NCI-H1092 treated with DMSO at 0.1 percent for 48 hours (cell line): ENCODE results near the gene CHAF1B.
"Not testable (repeated sequence)": the region's sequence is repeated elsewhere in the genome, so short reads cannot be mapped to it uniquely, and the experiment has no call there.

Source experiments
- DNase-seq: peaks from one replicate; lab custom pipeline; 2025; lab: John Stamatoyannopoulos, UW

The CHAF1B gene

GRCh38 chr21:36388835-36389234, 3.6 kb downstream of the CHAF1B start:
- DNase-seq = no peak

- DNase-seq = not testable (repeated sequence)
These were observed 6.5 kb downstream of the CHAF1B start for GRCh38 chr21:36391649-36392048.

GRCh38 chr21:36395353-36396111, 10.3 kb downstream of the CHAF1B start:
- DNase-seq = no peak

- no peak for DNase-seq
These were observed 11.1 kb downstream of the CHAF1B start for GRCh38 chr21:36396325-36396724.

- no peak for DNase-seq
These were observed 11.8 kb downstream of the CHAF1B start for GRCh38 chr21:36396971-36397370.

- no peak for DNase-seq
These were observed 12.4 kb downstream of the CHAF1B start for GRCh38 chr21:36397606-36398005.

GRCh38 chr21:36399736-36400135, 14.5 kb downstream of the CHAF1B start:
- DNase-seq = not testable (repeated sequence)

- no peak for DNase-seq
These were observed 15.5 kb downstream of the CHAF1B start for GRCh38 chr21:36400719-36401118.

GRCh38 chr21:36402339-36402738, 17.1 kb downstream of the CHAF1B start:
- DNase-seq = no peak

GRCh38 chr21:36403713-36404112, 18.5 kb downstream of the CHAF1B start:
- DNase-seq = no peak

GRCh38 chr21:36408568-36408967, 23.4 kb downstream of the CHAF1B start:
- no peak for DNase-seq

GRCh38 chr21:36411301-36411700, 26.1 kb downstream of the CHAF1B start:
- DNase-seq = no peak

- no peak for DNase-seq
These were observed 27.7 kb downstream of the CHAF1B start for GRCh38 chr21:36412916-36413315.

GRCh38 chr21:36415375-36415774, 30.2 kb downstream of the CHAF1B start:
- no peak for DNase-seq

- no peak for DNase-seq
These were observed 34.0 kb downstream of the CHAF1B start for GRCh38 chr21:36419241-36419640.

- peak; percentile 78 for DNase-seq
These were observed 34.8 kb downstream of the CHAF1B start for GRCh38 chr21:36419996-36420395.

- DNase-seq = no peak
These were observed 35.6 kb downstream of the CHAF1B start for GRCh38 chr21:36420571-36421339.

GRCh38 chr21:36422279-36423098, 37.3 kb downstream of the CHAF1B start:
- DNase-seq = peak; percentile 13

- DNase-seq = no peak
These were observed 38.7 kb downstream of the CHAF1B start for GRCh38 chr21:36423771-36424433.

GRCh38 chr21:36424592-36424991, 39.4 kb downstream of the CHAF1B start:
- DNase-seq = no peak

- no peak for DNase-seq
These were observed 40.1 kb downstream of the CHAF1B start for GRCh38 chr21:36425286-36425685.

GRCh38 chr21:36427502-36427901, 42.3 kb downstream of the CHAF1B start:
- no peak for DNase-seq
